Esophagus squamous epithelium (tissue), 4 donors: ENCODE measurements around the gene KLF6.

Experiments
- CTCF ChIP-seq, 6 experiments: fragments of 450-650 bp in 4 of 6; fragments of 200-600 bp in 2 of 6; sonication (generic) in 2 of 6; IDR thresholded peaks; one replicate each; pipeline ENCODE4 v1.5.1; 2016 to 2019; ENCODE audit warnings: antibody characterized with exemption in 6 of 6, mild to moderate bottlenecking in 4 of 6, moderate library complexity in 4 of 6
- POLR2A ChIP-seq, 4 donors: fragments of 450-650 bp; IDR thresholded peaks; one replicate each; pipeline ENCODE4 v1.6.1; 2017; ENCODE audit warnings: antibody characterized with exemption in 4 of 4, mild to moderate bottlenecking in 4 of 4, moderate library complexity in 3 of 4

- no peak for TF ChIP-seq CTCF (IDR thresholded peaks at IDR 0.05)
- no peak for TF ChIP-seq POLR2A (IDR thresholded peaks at IDR 0.05)
Measured at GRCh38 chr10:3747248-3747960, 37.6 kb downstream of the KLF6 start.
